GM19467 (cell line): Measurements from ENCODE around the gene PPP2R5A.

Experiments
- ATAC-seq: cut with Tn5 transposase; IDR thresholded peaks from one replicate; pipeline ENCODE4 v1.9.1; 2021; ENCODE audit warnings: mild to moderate bottlenecking, moderate library complexity; ENCODE audit not compliant: unreplicated experiment

Gene PPP2R5A

DNA sequence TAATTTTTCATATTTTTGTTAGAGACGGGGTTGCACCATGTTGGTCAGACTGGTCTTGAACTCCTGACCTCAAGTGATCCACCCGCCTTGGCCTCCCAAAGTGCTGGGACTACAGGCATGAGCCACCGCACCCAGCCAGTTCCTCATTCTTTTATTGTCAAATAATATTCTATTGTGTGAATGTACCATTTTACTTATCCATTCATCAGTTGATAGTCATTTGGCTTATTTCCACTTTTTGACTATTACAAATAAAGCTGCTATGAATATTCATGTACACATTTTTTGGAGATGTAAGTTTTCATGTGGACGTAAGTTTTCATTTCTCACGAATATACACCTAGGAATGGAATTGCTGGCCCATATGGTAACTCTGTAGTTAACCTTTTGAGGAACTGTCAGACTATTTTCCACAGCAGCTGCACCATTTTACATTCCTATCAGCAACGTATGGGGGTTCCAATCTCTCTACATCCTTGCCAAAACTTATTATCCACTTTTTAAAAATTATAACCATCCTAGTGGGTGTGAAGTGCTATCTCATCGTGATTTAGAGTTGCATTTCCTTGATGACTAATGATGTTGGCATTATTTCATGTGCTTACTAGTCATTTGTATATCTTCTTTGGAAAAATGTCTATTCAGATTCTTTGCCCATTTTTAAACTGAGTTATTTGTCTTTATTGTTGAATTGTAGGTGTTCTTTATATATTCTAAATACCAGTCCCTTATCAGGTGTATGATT, 116.8 kb downstream of the PPP2R5A start:
- ATAC-seq: no peak

DNA sequence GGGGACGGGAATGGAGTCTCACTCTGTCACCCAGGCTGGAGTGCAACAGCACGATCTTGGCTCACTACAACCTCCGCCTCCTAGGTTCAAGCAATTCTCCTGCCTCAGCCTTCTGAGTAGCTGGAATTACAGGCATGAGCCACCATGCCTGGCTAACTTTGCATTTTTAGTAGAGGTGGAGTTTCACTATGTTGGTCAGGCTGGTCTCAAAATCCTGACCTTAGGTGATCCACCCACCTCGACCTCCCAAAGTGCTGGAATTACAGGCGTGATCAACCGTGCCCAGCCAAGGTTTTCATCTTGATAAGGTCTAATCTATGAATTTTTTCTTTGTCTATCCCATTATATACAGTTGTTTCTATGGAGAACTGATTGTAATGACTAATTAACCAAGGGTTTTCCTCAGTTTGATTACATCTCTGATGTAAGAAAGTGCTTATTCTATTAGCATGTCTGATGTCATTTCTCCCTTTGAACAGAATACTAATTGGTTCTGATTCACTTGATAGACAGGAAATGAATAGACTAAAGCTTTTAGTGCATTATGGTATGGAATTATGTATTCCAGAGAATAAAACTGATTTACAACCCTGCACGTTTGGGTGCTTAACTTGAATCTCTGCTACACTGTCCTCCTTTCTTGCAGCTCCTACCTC, 117.6 kb downstream of the PPP2R5A start:
- no peak for ATAC-seq

- no peak for ATAC-seq
Measured at GRCh38 chr1:212410231-212410820, 125.1 kb downstream of the PPP2R5A start.
